B cell (primary cell): Measurements from ENCODE around the gene SP140.

Experiments used
- EZH2 ChIP-seq: IDR thresholded peaks from 2 replicates; pipeline ENCODE4 v1.6.1; 2012; ENCODE audit warnings: borderline replicate concordance, low read depth, mild to moderate bottlenecking, moderate library complexity, low read length; ENCODE audit not compliant: insufficient read depth, poor library complexity, severe bottlenecking
- TF ChIP-seq, protein P1 (sequence below): fragments of 200-600 bp; IDR thresholded peaks from one replicate; pipeline ENCODE4 v1.8.0; 2022; ENCODE audit warnings: antibody characterized with exemption, mild to moderate bottlenecking

DNA sequence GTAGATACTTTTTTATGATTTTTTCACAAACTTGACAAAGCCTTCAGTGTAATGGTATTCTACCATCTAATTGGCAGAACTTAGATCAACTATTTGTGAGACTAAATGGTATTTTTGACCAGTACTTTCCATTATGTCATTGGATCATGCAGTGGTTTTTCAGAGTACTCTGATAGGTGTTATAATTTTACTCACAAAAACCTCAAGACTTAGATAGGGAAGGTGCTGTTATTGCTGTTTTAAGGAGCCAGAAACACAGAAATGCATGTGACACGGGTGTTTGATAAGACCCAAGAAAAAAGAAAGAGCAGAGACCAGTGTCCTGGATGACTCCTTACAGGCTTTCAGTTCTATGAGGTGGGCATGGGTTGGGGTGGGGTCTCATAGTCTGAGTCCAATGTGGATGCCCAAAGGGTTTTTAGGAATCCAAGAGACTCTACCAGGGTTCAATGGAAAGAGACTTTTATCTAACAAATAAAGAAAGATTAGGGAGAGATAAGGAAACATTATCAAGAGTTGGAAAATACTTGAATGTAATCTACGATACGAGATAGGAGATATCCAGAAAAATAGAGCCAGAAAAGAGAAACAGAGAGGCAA lies 31.3 kb downstream of the SP140 start:
- TF ChIP-seq, protein P1, sequence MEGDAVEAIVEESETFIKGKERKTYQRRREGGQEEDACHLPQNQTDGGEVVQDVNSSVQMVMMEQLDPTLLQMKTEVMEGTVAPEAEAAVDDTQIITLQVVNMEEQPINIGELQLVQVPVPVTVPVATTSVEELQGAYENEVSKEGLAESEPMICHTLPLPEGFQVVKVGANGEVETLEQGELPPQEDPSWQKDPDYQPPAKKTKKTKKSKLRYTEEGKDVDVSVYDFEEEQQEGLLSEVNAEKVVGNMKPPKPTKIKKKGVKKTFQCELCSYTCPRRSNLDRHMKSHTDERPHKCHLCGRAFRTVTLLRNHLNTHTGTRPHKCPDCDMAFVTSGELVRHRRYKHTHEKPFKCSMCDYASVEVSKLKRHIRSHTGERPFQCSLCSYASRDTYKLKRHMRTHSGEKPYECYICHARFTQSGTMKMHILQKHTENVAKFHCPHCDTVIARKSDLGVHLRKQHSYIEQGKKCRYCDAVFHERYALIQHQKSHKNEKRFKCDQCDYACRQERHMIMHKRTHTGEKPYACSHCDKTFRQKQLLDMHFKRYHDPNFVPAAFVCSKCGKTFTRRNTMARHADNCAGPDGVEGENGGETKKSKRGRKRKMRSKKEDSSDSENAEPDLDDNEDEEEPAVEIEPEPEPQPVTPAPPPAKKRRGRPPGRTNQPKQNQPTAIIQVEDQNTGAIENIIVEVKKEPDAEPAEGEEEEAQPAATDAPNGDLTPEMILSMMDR: no peak
- no peak for TF ChIP-seq EZH2
